A549 (cell line): Measurements from ENCODE around the gene RPTOR. TPM values are rescaled to one million over a fixed set of nuclear protein-coding genes. Genes with fewer than 3 reads are reported as not detected.

Source experiments
- ATAC-seq, 2 experiments: fragments of 200-7000 bp in 1 of 2; fragments of >200 bp in 1 of 2; cut with Nextera tagmentation in 1 of 2; cut with Tn5 transposase in 1 of 2; 3 replicates each; pipeline versions ENCODE4 v1.8.0 to v1.9.1; 2018 to 2020; ENCODE audit warnings: mild to moderate bottlenecking in 1 of 2, moderate library complexity in 1 of 2
- CTCF ChIA-PET: fragments of 300-600 bp; sonication (Branson Sonifier 250); formaldehyde crosslinking; extraction: SDS; loops from one replicate; lab custom pipeline; 2021; ENCODE audit warnings: antibody characterized with exemption, inconsistent platforms; lab: Yijun Ruan, JAX
- POLR2A ChIA-PET: fragments of 350-600 bp; formaldehyde crosslinking; extraction: SDS; loops from one replicate; lab custom pipeline; 2021; ENCODE audit warnings: antibody characterized with exemption, inconsistent platforms; lab: Yijun Ruan, JAX
- DNase-seq, 2 experiments: peaks; one replicate each; pipeline versions ENCODE4 v3.0.0 to v3.0.0-alpha.2; 2011 to 2016; ENCODE audit warnings: low read depth in 1 of 2, low spot score in 1 of 2
- FAIRE-seq: peaks from 2 replicates; lab custom pipeline; 2011; peaks lifted over from hg19 to GRCh38; lab: Jason Lieb, UNC
- H3K27ac ChIP-seq, 2 experiments: fragments of >200 bp; sonication (Bioruptor Twin); formaldehyde crosslinking; 3 replicates each; pipeline ENCODE4 v1.5.1; 2016 to 2017
- H3K4me1 ChIP-seq: fragments of >200 bp; sonication (Bioruptor Twin); formaldehyde crosslinking; 3 replicates; pipeline ENCODE4 v1.6.1; 2016
- H3K4me2 ChIP-seq: fragments of >200 bp; sonication (Bioruptor Twin); formaldehyde crosslinking; 3 replicates; pipeline ENCODE4 v1.6.1; 2016
- H3K4me3 ChIP-seq: fragments of >200 bp; sonication (Bioruptor Twin); formaldehyde crosslinking; 3 replicates; pipeline ENCODE4 v1.5.1; 2016
- H3K9me3 ChIP-seq: fragments of >200 bp; sonication (Bioruptor Twin); formaldehyde crosslinking; 3 replicates; pipeline ENCODE4 v1.6.1; 2016
- ATOH8 ChIP-seq: fragments of 250-450 bp; sonication (Bioruptor Pico); IDR thresholded peaks from 2 replicates; pipeline ENCODE4 v1.5.0; 2020; ENCODE audit warnings: low read depth, mild to moderate bottlenecking, moderate library complexity
- CBX2 ChIP-seq: fragments of 200-600 bp; sonication (generic); IDR thresholded peaks from 2 replicates; pipeline ENCODE4 v1.6.1; 2016; ENCODE audit warnings: low read depth, mild to moderate bottlenecking, borderline replicate concordance
- CEBPB ChIP-seq, 2 experiments: fragments of >200 bp in 1 of 2; sonication (Bioruptor Twin) in 1 of 2; formaldehyde crosslinking in 1 of 2; IDR thresholded peaks; 2 replicates each; pipeline ENCODE4 v1.6.1; 2012 to 2016
- E2F6 ChIP-seq: IDR thresholded peaks from 2 replicates; pipeline ENCODE4 v1.6.1; 2012; ENCODE audit warnings: low read depth, borderline replicate concordance
- EHMT2 ChIP-seq: fragments of 200-600 bp; sonication (generic); IDR thresholded peaks from 2 replicates; pipeline ENCODE4 v1.6.1; 2016; ENCODE audit warnings: antibody characterized with exemption, low read depth, mild to moderate bottlenecking, moderate library complexity
- ELK1 ChIP-seq: fragments of 150-350 bp; IDR thresholded peaks from 2 replicates; pipeline ENCODE4 v1.6.1; 2014; ENCODE audit warnings: low read depth, mild to moderate bottlenecking, low read length
- EP300 ChIP-seq, 2 experiments: fragments of >200 bp; sonication (Bioruptor Twin); formaldehyde crosslinking; IDR thresholded peaks; 2 replicates in 1 of 2; 3 replicates in 1 of 2; pipeline ENCODE4 v1.6.1; 2016 to 2017
- FOSB ChIP-seq: fragments of 250-450 bp; sonication (Bioruptor Pico); IDR thresholded peaks from 2 replicates; pipeline ENCODE4 v1.5.0; 2020; ENCODE audit warnings: mild to moderate bottlenecking, moderate library complexity
- HES2 ChIP-seq: fragments of >200 bp; sonication (Bioruptor Twin); formaldehyde crosslinking; IDR thresholded peaks from 2 replicates; pipeline ENCODE4 v1.6.1; 2016
- JUN ChIP-seq, 2 experiments: fragments of >200 bp; sonication (Bioruptor Twin); formaldehyde crosslinking; IDR thresholded peaks; 2 replicates in 1 of 2; 3 replicates in 1 of 2; pipeline ENCODE4 v1.6.1; 2016 to 2017
- KDM1A ChIP-seq: fragments of 200-600 bp; sonication (generic); IDR thresholded peaks from 2 replicates; pipeline ENCODE4 v1.6.1; 2016; ENCODE audit warnings: low read depth, mild to moderate bottlenecking
- MAFK ChIP-seq: fragments of 450-650 bp; IDR thresholded peaks from 2 replicates; pipeline ENCODE4 v1.6.1; 2014; ENCODE audit not compliant: partially characterized antibody
- MAZ ChIP-seq: fragments of 150-350 bp; IDR thresholded peaks from 2 replicates; pipeline ENCODE4 v1.6.1; 2014; ENCODE audit warnings: antibody characterized with exemption, low read depth, low read length, borderline replicate concordance
- MYC ChIP-seq: IDR thresholded peaks from 2 replicates; pipeline ENCODE4 v1.6.1; 2012; ENCODE audit warnings: mild to moderate bottlenecking, inconsistent platforms, low read length, improper control_type of control experiment, borderline replicate concordance
- NR3C1 ChIP-seq: fragments of >200 bp; sonication (Bioruptor Twin); formaldehyde crosslinking; IDR thresholded peaks from 3 replicates; pipeline ENCODE4 v1.6.1; 2017
- RFX5 ChIP-seq: fragments of 450-650 bp; IDR thresholded peaks from 2 replicates; pipeline ENCODE4 v1.7.1; 2014; ENCODE audit warnings: antibody characterized with exemption, mild to moderate bottlenecking, moderate library complexity
- SMC3 ChIP-seq: fragments of >200 bp; sonication (Bioruptor Twin); formaldehyde crosslinking; IDR thresholded peaks from 3 replicates; pipeline ENCODE4 v1.6.1; 2018; ENCODE audit warnings: inconsistent platforms
- SREBF2 ChIP-seq: fragments of 450-650 bp; IDR thresholded peaks from 2 replicates; pipeline ENCODE4 v1.6.1; 2014; ENCODE audit warnings: mild to moderate bottlenecking, moderate library complexity
- ZFP36 ChIP-seq: fragments of 450-650 bp; IDR thresholded peaks from 2 replicates; pipeline ENCODE4 v1.6.1; 2014; ENCODE audit warnings: borderline replicate concordance; ENCODE audit not compliant: partially characterized antibody
- WGBS: methylation state at CpG from one replicate; pipeline ENCODE4 v1.1.6; 2017; ENCODE audit errors: missing lambda C conversion rate; 5-methylcytosine and 5-hydroxymethylcytosine counted together
- polyA plus RNA-seq, 4 experiments: library from polyadenylated mRNA; depleted of rRNA in 3 of 4; stranded (reverse); fragments of >200 nt; fragmentation: RNase III in 1 of 4; extraction: RNeasy Plus Mini Kit Qiagen cat#74134 plus additional on column Dnase treatment in 1 of 4; gene quantifications; 2 replicates in 3 of 4; 3 replicates in 1 of 4; pipeline ENCODE4 v1.2.3, GENCODE V29; 2011 to 2017

The RPTOR gene
- polyA plus RNA-seq, 2 of the 4 experiments (the other 2 are of a cell fraction): 10.8 to 27.1 TPM

- Histone ChIP-seq H3K4me3 (no peak overlapping the region), H3K4me2 (no peak overlapping the region), H3K27ac (no peak overlapping the region), H3K4me1 (no peaks in the 10 kb centered on the region), H3K9me3 (no peaks in the 10 kb centered on the region)
- TF ChIP-seq SREBF2: no peak
- no peak for TF ChIP-seq ELK1
- no peak for TF ChIP-seq FOSB (CRISPR knock-in tag)
- no peak for TF ChIP-seq MYC
- TF ChIP-seq EHMT2: no peak
- TF ChIP-seq NR3C1: no peak
- no peak for TF ChIP-seq EP300 (IDR thresholded peaks at IDR 0.05)
- no peak for TF ChIP-seq MAFK
- no peak for TF ChIP-seq SMC3
- peak in 1 of 2 experiments; percentile 25; a peak in 3 of 6 replicates for ATAC-seq
- FAIRE-seq: no peak
- no peak for DNase-seq
- 55% methylated on average over 7 of the region's 7 CpGs for WGBS
- ChIA-PET POLR2A (no interaction called here), CTCF (interaction anchor here (0.9 to 2.0 kb wide), 6 partner anchors 11 to 92 kb away, joined by 3 to 6 read pairs (median 4); partner anchors contain the start of gene NPTX1)
Measured at GRCh38 chr17:80519091-80519781, 25.4 kb upstream of the RPTOR start.

- H3K4me2 ChIP-seq: no peak overlapping the region
- H3K4me3 ChIP-seq: no peak overlapping the region
- H3K27ac ChIP-seq: no peak overlapping the region
- no peaks in the 10 kb centered on the region for H3K9me3 ChIP-seq
- CTCF ChIA-PET: interaction anchor here (1.0 to 2.2 kb wide), 9 partner anchors 9 to 94 kb away, joined by 3 to 7 read pairs (median 4); partner anchors contain the start of genes NPTX1 and RPTOR
- WGBS: 65% methylated on average over 10 of the region's 10 CpGs
- no peak for FAIRE-seq
- no peaks in the 10 kb centered on the region for H3K4me1 ChIP-seq
- no peak for ATAC-seq
- no peak for DNase-seq
- POLR2A ChIA-PET: no interaction called here
- no peak for TF ChIP-seq KDM1A
- no peak for TF ChIP-seq ELK1
- peak; percentile 72 for TF ChIP-seq ZFP36
Measured at GRCh38 chr17:80520810-80521455, 23.7 kb upstream of the RPTOR start.

GRCh38 chr17:80523054-80523744, 21.4 kb upstream of the RPTOR start:
- ChIA-PET POLR2A (no interaction called here), CTCF (interaction anchor here (1.3 kb wide), 3 partner anchors 23 to 232 kb away, joined by 3 to 6 read pairs (median 3); no protein-coding TSS in a partner anchor)
- no peak overlapping the region for H3K27ac ChIP-seq
- WGBS: 80% methylated on average over 12 of the region's 12 CpGs
- no peak overlapping the region for H3K4me2 ChIP-seq
- TF ChIP-seq CEBPB (IDR thresholded peaks at IDR 0.05): no peak
- no peak for TF ChIP-seq E2F6
- no peak for TF ChIP-seq ATOH8 (CRISPR knock-in tag)
- no peak for TF ChIP-seq RFX5
- TF ChIP-seq JUN (IDR thresholded peaks at IDR 0.05): no peak
- TF ChIP-seq MYC: no peak
- TF ChIP-seq HES2: no peak
- no peak for TF ChIP-seq MAZ
- TF ChIP-seq FOSB (CRISPR knock-in tag): no peak
- no peak for TF ChIP-seq CBX2
- DNase-seq (no peak), FAIRE-seq (no peak), ATAC-seq (no peak)
- no peak overlapping the region for H3K4me3 ChIP-seq
- H3K9me3 ChIP-seq: no peaks in the 10 kb centered on the region
- H3K4me1 ChIP-seq: peaks cover 9% of the 10 kb centered on the region
